Measurements from ENCODE around the gene FASLG.
"Not testable (repeated sequence)": the region's sequence is repeated elsewhere in the genome, so short reads cannot be mapped to it uniquely, and the experiment has no call there.

Gene FASLG

DNA sequence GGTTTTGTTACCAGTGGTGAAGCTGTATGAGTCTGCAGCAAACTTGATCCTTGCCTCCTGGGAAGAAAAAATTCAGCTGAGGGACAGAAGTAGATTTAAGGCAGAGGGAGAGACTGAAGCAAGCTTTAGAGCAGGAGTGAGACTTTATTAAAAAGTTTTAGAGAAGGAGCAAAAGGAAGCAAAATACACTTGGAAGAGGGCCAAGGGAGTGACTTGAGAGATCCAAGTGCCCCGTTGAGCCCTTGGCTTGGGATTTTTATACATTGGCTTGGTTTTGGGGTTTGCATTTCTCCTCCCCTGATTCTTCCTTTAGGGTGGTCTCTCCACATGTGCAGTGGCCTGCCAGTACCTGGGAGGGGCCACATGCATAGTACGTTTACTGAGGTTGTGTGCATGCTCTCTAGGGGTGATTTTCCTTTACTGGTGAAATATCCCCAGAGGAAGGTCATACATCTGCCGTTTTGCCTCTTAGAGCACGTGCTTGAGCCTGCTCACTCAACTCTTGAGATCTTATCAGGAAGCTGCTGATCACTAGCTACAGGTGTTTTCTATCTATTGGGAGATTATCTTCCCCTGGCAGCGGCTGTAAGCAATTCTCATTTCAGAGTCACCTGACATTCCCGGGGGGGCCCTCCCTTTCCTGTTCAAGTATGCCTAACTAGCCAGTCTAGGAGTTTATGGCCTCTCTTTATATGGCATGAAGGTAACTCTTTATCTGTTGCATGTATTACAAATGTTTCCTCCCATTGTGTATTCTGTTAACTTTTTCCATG lies 20.3 kb downstream of the FASLG start:
- H3K4me3 ChIP-seq: no peak overlapping the region
- H3K27ac ChIP-seq: no peak overlapping the region
- H3K9me3 ChIP-seq: peaks cover 14% of the 10 kb centered on the region
- H3K36me3 ChIP-seq: no peaks in the 10 kb centered on the region
- H3K9ac ChIP-seq: no peak overlapping the region
- H3K27me3 ChIP-seq: no peaks in the 10 kb centered on the region
- no peaks in the 10 kb centered on the region for H4K20me1 ChIP-seq
- peak overlapping the region; percentile 15; the same call in 1 of the 2 replicates for H3K4me2 ChIP-seq
- TF ChIP-seq Cebpa-rat (IDR thresholded peaks at IDR 0.05): no peak
- H3K4me1 ChIP-seq: peaks cover 27% of the 10 kb centered on the region

DNA sequence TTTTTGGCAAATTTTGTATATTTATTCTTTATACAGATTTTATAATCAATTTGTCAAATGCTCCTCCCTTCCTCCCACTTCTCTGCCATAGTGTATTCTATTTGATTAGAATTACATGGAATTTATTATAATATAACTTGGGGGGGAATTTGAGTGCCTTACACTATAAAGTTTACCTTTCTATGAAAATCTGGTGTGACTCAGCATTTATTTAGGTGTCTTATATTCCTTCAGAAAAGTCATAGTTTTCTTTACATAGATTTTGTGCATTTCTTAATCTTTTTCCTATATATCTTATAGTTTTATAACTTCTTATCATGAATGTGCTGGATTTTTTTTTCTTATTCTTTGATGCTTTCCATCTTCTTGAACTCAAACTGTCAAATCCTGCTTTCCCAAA lies 21.3 kb downstream of the FASLG start:
- TF ChIP-seq Cebpa-rat (IDR thresholded peaks at IDR 0.05): no peak
- Histone ChIP-seq H3K27me3 (no peaks in the 10 kb centered on the region), H3K4me1 (peaks cover 16% of the 10 kb centered on the region), H3K9me3 (peaks cover 14% of the 10 kb centered on the region), H4K20me1 (no peaks in the 10 kb centered on the region), H3K4me3 (no peak overlapping the region), H3K9ac (no peak overlapping the region), H3K36me3 (no peaks in the 10 kb centered on the region), H3K4me2 (no peak overlapping the region), H3K27ac (no peak overlapping the region)

- TF ChIP-seq Cebpa-rat (IDR thresholded peaks at IDR 0.05): no peak
- no peaks in the 10 kb centered on the region for H4K20me1 ChIP-seq
- H3K27me3 ChIP-seq: no peaks in the 10 kb centered on the region
- H3K4me2 ChIP-seq: no peak overlapping the region
- H3K9me3 ChIP-seq: peaks cover 14% of the 10 kb centered on the region
- no peaks in the 10 kb centered on the region for H3K36me3 ChIP-seq
- peaks cover 11% of the 10 kb centered on the region for H3K4me1 ChIP-seq
- H3K4me3 ChIP-seq: no peak overlapping the region
- H3K27ac ChIP-seq: no peak overlapping the region
- no peak overlapping the region for H3K9ac ChIP-seq
Observed at GRCh38 chr1:172680733-172681275, 21.9 kb downstream of the FASLG start.

DNA sequence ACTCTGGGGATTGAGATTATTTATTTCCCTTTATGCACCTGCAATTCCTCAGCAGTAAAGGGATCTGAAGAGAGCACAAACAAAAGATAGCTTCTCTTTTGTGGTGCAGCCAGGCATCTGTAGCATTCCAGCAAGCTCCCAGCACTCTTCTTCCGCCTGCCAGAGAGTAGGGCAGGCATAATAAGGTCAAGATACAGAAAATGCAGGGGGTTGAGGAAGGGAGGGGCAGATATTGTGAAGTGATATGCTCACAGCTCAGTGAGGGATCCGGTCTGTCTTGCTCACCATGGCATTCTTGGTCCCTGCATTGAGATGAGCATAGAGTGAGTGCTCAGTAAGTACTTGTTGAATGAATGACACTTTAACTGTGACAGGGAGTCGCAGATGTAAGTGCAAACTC lies 23.9 kb downstream of the FASLG start:
- no peaks in the 10 kb centered on the region for H4K20me1 ChIP-seq
- H3K4me1 ChIP-seq: peaks cover 7% of the 10 kb centered on the region
- no peak overlapping the region for H3K27ac ChIP-seq
- no peaks in the 10 kb centered on the region for H3K27me3 ChIP-seq
- no peak for TF ChIP-seq Cebpa-rat (IDR thresholded peaks at IDR 0.05)
- H3K9me3 ChIP-seq: peaks cover 14% of the 10 kb centered on the region
- H3K36me3 ChIP-seq: no peaks in the 10 kb centered on the region
- H3K4me2 ChIP-seq: no peak overlapping the region
- H3K9ac ChIP-seq: no peak overlapping the region
- H3K4me3 ChIP-seq: no peak overlapping the region

DNA sequence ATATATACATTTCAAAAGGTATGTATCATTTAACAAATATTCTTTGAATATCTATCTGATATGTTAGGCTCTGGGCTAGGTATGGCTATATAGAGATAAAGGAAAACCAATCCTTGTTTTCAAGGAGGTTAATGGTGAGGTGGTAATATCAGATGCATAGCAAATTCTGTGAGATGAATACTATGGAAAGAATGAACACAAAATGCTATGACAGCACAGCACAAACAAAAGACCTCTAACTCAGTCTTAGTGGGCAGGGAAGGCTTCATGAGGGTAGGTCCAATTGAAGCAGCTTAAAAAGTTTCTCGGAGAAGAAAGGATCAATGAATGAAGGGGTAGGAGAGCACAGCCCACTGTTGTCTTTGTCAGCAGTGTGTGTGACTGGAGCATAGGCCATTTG lies 27.2 kb downstream of the FASLG start:
- Histone ChIP-seq H4K20me1 (no peaks in the 10 kb centered on the region), H3K27me3 (no peaks in the 10 kb centered on the region)

DNA sequence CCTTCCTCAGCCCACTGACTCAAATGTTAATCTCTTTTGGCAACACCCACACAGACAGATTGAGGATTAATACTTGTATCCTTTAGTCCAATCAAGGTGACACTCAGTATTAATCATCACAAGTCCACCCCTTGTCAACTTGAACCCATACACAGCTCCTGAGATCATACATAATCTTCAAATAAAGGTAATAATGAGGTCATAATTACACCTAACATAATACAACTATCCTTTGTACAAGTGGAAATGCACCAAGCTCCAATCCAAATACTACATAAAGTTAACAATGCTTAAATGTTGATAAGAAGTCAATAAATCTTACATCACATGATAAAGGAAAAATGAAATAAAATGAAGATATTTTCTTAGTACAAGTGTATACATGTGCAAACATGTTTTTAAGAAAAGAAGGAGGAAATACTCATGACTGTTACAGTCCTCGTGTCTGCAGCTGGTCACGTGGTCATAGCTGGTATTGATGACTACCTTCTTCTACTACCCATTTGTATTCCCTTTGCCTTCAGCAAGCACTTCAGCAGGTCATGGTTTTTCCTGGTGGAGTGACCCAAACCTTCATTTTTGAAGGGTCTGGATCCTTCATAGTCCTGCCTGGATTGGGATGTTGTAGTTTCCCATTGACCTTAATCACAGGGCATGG lies 29.7 kb downstream of the FASLG start:
- not testable (repeated sequence) for H3K9me3 ChIP-seq, H3K4me2 ChIP-seq, H3K4me1 ChIP-seq, H4K20me1 ChIP-seq, H3K27ac ChIP-seq, H3K4me3 ChIP-seq, H3K36me3 ChIP-seq, H3K9ac ChIP-seq, H3K27me3 ChIP-seq

More for the DNA sequence above, 27.2 kb downstream of the FASLG start:
- Histone ChIP-seq H3K4me2 (no peak overlapping the region), H3K27ac (no peak overlapping the region), H3K9me3 (no peaks in the 10 kb centered on the region), H3K4me3 (no peak overlapping the region), H3K4me1 (no peaks in the 10 kb centered on the region), H3K36me3 (no peaks in the 10 kb centered on the region), H3K9ac (no peak overlapping the region)
- no peak for TF ChIP-seq Cebpa-rat (IDR thresholded peaks at IDR 0.05)

DNA sequence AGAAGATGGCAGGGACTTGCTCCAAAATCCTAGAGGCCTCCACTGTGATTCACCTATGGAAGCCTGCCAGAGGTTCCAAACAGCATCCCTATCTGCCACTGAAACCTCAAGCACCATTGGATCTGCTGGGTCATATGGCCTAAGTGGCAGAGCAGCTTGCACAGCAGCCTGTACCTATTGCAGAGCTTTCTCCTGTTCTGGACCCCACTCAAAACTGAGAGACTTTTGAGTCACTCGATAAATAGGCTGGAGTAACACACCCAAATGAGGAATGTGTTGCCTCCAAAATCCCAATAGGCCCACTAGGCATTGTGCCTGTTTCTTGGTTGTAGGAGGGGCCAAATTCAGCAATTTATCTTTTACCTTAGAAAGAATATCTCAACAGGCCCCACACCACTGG lies 32.0 kb downstream of the FASLG start:
- not testable (repeated sequence) for H4K20me1 ChIP-seq

DNA sequence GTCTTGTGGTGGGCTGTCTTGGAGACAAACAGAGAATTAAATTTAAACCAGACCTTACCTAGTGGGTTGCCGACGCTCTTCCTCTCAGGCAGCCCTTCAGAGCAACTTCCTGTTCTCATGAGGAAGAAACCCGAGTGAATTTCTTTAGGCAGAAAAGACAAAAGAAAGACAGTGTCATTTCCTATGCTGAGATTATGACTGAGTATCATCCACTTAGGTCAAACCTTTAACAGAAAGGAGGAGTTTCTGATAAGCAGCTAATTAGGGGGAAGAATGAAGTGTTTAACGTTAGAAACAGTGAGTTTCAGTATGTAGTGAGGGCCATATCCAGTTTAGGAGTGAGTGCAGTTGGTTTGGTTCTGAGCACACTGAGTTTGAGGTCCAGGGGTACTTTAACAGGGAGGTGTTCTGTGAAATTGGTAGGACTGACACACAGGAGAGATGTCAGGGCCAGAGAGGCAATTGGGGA lies 38.7 kb downstream of the FASLG start:
- Histone ChIP-seq H4K20me1 (no peaks in the 10 kb centered on the region), H3K27ac (no peak overlapping the region), H3K4me2 (peak overlapping the region; percentile 66), H3K27me3 (no peaks in the 10 kb centered on the region), H3K4me1 (peaks cover 45% of the 10 kb centered on the region), H3K9ac (no peak overlapping the region), H3K9me3 (no peaks in the 10 kb centered on the region), H3K4me3 (no peak overlapping the region), H3K36me3 (no peaks in the 10 kb centered on the region)
- TF ChIP-seq Cebpa-rat (IDR thresholded peaks at IDR 0.05): no peak

More for the DNA sequence above, 32.0 kb downstream of the FASLG start:
- not testable (repeated sequence) for H3K9ac ChIP-seq, H3K9me3 ChIP-seq, H3K27me3 ChIP-seq, H3K4me2 ChIP-seq, H3K36me3 ChIP-seq, H3K4me3 ChIP-seq, H3K4me1 ChIP-seq, H3K27ac ChIP-seq

- no peak for TF ChIP-seq Cebpa-rat (IDR thresholded peaks at IDR 0.05)
- peak overlapping the region; percentile 66 for H3K4me2 ChIP-seq
- no peak overlapping the region for H3K4me3 ChIP-seq
- no peak overlapping the region for H3K27ac ChIP-seq
- peaks cover 45% of the 10 kb centered on the region for H3K4me1 ChIP-seq
- no peaks in the 10 kb centered on the region for H3K36me3 ChIP-seq
- no peaks in the 10 kb centered on the region for H3K9me3 ChIP-seq
- H3K27me3 ChIP-seq: no peaks in the 10 kb centered on the region
- H4K20me1 ChIP-seq: no peaks in the 10 kb centered on the region
- no peak overlapping the region for H3K9ac ChIP-seq
Observed at GRCh38 chr1:172698224-172698623, 39.3 kb downstream of the FASLG start.

DNA sequence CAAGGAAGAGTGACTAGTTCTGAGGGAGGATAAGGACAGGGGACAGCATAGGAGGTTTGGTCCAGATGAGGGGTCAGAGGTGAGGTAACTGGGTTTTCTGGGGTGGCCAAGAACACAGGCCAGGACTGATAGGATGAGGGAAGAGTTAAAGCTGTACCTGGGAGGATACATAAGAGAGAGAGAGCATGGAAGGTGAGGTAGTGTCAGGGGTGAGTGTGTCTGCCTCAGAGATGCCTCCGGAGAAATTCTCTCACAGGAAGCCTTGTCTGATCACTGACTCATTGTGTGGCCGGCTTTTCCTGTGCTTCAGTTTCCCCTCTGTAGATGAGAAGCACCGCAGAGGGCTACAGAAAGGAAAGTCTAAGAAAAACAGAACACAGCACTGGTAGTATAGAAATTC lies 40.2 kb downstream of the FASLG start:
- H3K4me2 ChIP-seq: peak overlapping the region; percentile 66
- H3K4me3 ChIP-seq: no peak overlapping the region
- TF ChIP-seq Cebpa-rat (IDR thresholded peaks at IDR 0.05): no peak
- peaks cover 51% of the 10 kb centered on the region for H3K4me1 ChIP-seq
- H3K36me3 ChIP-seq: no peaks in the 10 kb centered on the region
- no peaks in the 10 kb centered on the region for H3K9me3 ChIP-seq
- H4K20me1 ChIP-seq: no peaks in the 10 kb centered on the region
- no peak overlapping the region for H3K9ac ChIP-seq
- no peak overlapping the region; the same call in 1 of the 2 replicates for H3K27ac ChIP-seq
- H3K27me3 ChIP-seq: no peaks in the 10 kb centered on the region
